ENCODE measurements around the gene RPTOR.

GRCh38 chr17:80778716-80779115, 234.1 kb downstream of the RPTOR start:
- TF ChIP-seq CTCF (optimal IDR thresholded peaks at IDR 0.05 in 1 of 3, IDR thresholded peaks at IDR 0.05 in 1 of 3, conservative IDR thresholded peaks at IDR 0.05 in 1 of 3; ENCODE audit: extremely low read depth in 1 of 3, insufficient read depth in 2 of 3, low read length in 3 of 3) (no peak), EZH2 (IDR thresholded peaks at IDR 0.05; ENCODE audit: low read length) (no peak)

Data from keratinocyte (primary cell).